NCI-H82 treated with DMSO at 0.1 percent for 48 hours (cell line): ENCODE data around the gene FLT1.
A peak's percentile ranks its signal among the peaks of the same experiment; 100 is the strongest.

Source experiments
- DNase-seq: peaks from one replicate; lab custom pipeline; 2025; ENCODE audit not compliant: unreplicated experiment; lab: John Stamatoyannopoulos, UW

Gene FLT1

GRCh38 chr13:28527629-28528028 is 32.7 kb upstream of the FLT1 start:
- DNase-seq = no peak

GRCh38 chr13:28526876-28527275 is 31.9 kb upstream of the FLT1 start:
- DNase-seq = no peak

- no peak for DNase-seq
These were observed 27.9 kb upstream of the FLT1 start for GRCh38 chr13:28522871-28523270.

- DNase-seq = no peak
These were observed 18.8 kb upstream of the FLT1 start for GRCh38 chr13:28513745-28514144.

- no peak for DNase-seq
These were observed 15.6 kb upstream of the FLT1 start for GRCh38 chr13:28510542-28510941.

- DNase-seq = no peak
These were observed 15.1 kb upstream of the FLT1 start for GRCh38 chr13:28510066-28510465.

GRCh38 chr13:28505543-28506135 is 10.7 kb upstream of the FLT1 start:
- no peak for DNase-seq

GRCh38 chr13:28503182-28503967 is 8.4 kb upstream of the FLT1 start:
- DNase-seq = peak; percentile 77

GRCh38 chr13:28501547-28501946 is 6.6 kb upstream of the FLT1 start:
- DNase-seq = no peak

GRCh38 chr13:28499609-28500008 is 4.7 kb upstream of the FLT1 start:
- DNase-seq = no peak

- DNase-seq = no peak
These were observed 3.7 kb upstream of the FLT1 start for GRCh38 chr13:28498481-28499115.

GRCh38 chr13:28497143-28497876 is 2.4 kb upstream of the FLT1 start:
- DNase-seq = no peak

- DNase-seq = no peak
These were observed 1.2 kb upstream of the FLT1 start for GRCh38 chr13:28496188-28496564.

GRCh38 chr13:28495538-28496187 is 735 bp upstream of the FLT1 start:
- DNase-seq = no peak

GRCh38 chr13:28494504-28494777 is 487 bp downstream of the FLT1 start:
- DNase-seq = no peak

- DNase-seq = no peak
These were observed 1.0 kb downstream of the FLT1 start for GRCh38 chr13:28493740-28494503.

- DNase-seq = no peak
These were observed 2.2 kb downstream of the FLT1 start for GRCh38 chr13:28492569-28493367.

GRCh38 chr13:28490061-28490460 is 4.9 kb downstream of the FLT1 start:
- DNase-seq = no peak

- DNase-seq = peak; percentile 66
These were observed 5.4 kb downstream of the FLT1 start for GRCh38 chr13:28489524-28489931.
